ENCODE measurements around the gene RWDD4.
"Not testable (repeated sequence)": the region's sequence is repeated elsewhere in the genome, so short reads cannot be mapped to it uniquely, and the experiment has no call there.

RWDD4 gene

DNA sequence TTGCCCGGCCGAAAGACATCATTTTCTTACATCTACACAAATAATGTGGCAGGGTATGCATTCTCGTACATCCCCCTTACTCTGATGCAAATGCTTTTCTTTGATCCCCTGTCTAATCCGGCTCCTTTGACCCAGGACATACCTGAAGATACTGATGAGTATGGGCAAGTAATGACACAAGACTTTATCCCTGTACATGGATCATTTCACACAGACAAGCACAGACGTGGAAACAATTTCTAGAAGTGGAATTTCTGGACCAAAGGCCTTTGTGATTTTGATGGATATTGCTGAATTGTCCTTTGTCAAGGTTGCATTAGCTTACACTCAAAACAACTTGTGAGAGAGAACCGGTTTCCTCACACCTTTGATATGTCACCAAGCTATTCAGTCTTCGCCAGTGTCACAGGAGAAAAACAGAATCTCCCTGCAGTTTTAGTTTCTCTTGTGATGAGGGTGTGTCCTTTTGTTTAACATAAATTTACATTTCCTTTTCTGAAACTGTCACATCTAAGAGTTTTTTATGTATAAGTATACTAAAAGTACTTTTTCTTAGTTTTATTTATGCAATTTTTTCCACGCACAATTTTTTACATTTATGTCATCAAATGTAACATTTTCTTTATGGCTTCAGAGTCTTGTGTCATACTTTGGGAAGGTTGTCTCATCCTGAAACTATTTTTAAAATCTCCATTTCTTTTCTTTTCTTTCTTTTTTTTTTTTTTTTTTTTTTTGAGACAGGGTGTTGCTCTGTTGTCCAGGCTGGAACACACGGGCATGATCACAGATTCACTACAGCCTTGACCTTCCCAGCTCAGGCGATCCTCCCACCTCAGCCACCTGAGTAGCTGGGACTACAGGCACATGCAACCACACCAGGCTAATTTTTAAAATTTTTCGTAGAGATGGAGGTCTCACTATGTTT is 25.2 kb downstream of the RWDD4 start:
- no peaks in the 10 kb centered on the region for H3K9me3 ChIP-seq (ENCODE audit: control insufficient read depth, low read length)

DNA sequence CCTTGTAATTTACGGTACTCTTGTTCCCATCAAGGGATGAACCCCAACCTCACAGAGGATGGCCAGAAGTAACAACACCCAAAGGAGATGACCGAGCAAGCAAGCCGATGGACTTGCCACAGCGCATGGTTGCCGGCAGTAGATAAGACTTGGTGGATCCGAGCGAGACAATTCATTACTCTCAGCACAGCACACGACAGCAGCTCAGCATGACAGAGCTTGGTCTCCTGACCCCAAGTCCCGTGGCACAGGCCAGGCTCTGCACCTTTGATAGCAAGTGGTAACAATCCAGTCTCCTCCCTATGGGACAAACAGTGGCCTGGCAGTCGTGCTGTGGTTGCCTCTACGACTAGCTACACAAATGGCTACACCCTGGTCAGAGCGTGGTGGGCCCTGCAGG is 26.3 kb downstream of the RWDD4 start:
- H3K4me3 ChIP-seq (ENCODE audit: low read length) = no peak overlapping the region
- no peaks in the 10 kb centered on the region for H3K9me3 ChIP-seq (ENCODE audit: control insufficient read depth, low read length)
- H3K9ac ChIP-seq (ENCODE audit: low read length) = no peak overlapping the region
- no peaks in the 10 kb centered on the region for H3K4me1 ChIP-seq (ENCODE audit: control insufficient read depth, insufficient read depth, low read length)
- no peaks in the 10 kb centered on the region for H3K27me3 ChIP-seq (ENCODE audit: control insufficient read depth, insufficient read depth, low read length)
- no peaks in the 10 kb centered on the region for H3K36me3 ChIP-seq (ENCODE audit: control insufficient read depth, insufficient read depth, low read length)

More for the DNA sequence above, 25.2 kb downstream of the RWDD4 start:
- H3K27me3 ChIP-seq (ENCODE audit: control insufficient read depth, insufficient read depth, low read length) = no peaks in the 10 kb centered on the region
- H3K9ac ChIP-seq (ENCODE audit: low read length) = no peak overlapping the region
- no peaks in the 10 kb centered on the region for H3K4me1 ChIP-seq (ENCODE audit: control insufficient read depth, insufficient read depth, low read length)
- H3K36me3 ChIP-seq (ENCODE audit: control insufficient read depth, insufficient read depth, low read length) = no peaks in the 10 kb centered on the region
- no peak overlapping the region for H3K4me3 ChIP-seq (ENCODE audit: low read length)

GRCh38 chr4:183631577-183632198 is 27.3 kb downstream of the RWDD4 start:
- H3K4me3 ChIP-seq (ENCODE audit: low read length) = no peak overlapping the region
- H3K9ac ChIP-seq (ENCODE audit: low read length) = no peak overlapping the region
- H3K36me3 ChIP-seq (ENCODE audit: control insufficient read depth, insufficient read depth, low read length) = no peaks in the 10 kb centered on the region
- no peaks in the 10 kb centered on the region for H3K4me1 ChIP-seq (ENCODE audit: control insufficient read depth, insufficient read depth, low read length)
- no peaks in the 10 kb centered on the region for H3K27me3 ChIP-seq (ENCODE audit: control insufficient read depth, insufficient read depth, low read length)
- H3K9me3 ChIP-seq (ENCODE audit: control insufficient read depth, low read length) = no peaks in the 10 kb centered on the region

DNA sequence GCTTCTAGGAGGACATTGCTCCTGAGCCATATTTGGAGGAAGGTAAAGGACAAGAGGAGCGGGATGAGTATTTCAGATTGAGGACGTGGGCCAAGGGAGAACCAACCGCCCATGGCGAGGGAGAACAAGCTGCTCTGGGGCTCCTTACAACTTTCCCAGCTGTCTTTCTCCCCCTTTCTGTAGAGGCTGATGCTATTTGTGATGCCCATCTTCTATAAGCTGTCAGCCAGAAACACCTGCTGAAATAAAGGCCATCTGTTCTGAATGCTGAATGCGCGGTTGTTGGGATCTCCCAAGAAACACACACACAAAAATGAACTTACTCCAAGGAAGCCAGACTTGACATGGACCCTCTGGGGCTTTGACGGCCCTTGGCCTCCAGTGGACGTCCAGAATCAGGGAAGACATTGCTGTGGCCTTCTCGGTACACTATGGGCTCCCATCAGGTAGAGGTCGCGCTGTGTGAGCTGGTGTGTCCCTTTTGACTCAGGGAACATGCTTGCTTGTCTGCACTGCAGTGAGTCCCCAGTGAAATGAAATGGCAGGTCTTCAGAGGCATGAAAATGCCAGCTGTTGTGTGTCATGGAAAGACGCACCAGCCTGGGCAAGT is 30.9 kb downstream of the RWDD4 start:
- peaks cover 9% of the 10 kb centered on the region for H3K4me1 ChIP-seq (ENCODE audit: control insufficient read depth, insufficient read depth, low read length)
- H3K36me3 ChIP-seq (ENCODE audit: control insufficient read depth, insufficient read depth, low read length) = no peaks in the 10 kb centered on the region
- H3K27me3 ChIP-seq (ENCODE audit: control insufficient read depth, insufficient read depth, low read length) = no peaks in the 10 kb centered on the region
- no peak overlapping the region for H3K9ac ChIP-seq (ENCODE audit: low read length)
- H3K9me3 ChIP-seq (ENCODE audit: control insufficient read depth, low read length) = no peaks in the 10 kb centered on the region
- H3K4me3 ChIP-seq (ENCODE audit: low read length) = no peak overlapping the region

GRCh38 chr4:183627286-183627685 is 31.7 kb downstream of the RWDD4 start:
- H3K9ac ChIP-seq (ENCODE audit: low read length); H3K4me1 ChIP-seq (ENCODE audit: control insufficient read depth, insufficient read depth, low read length): not testable (repeated sequence)

DNA sequence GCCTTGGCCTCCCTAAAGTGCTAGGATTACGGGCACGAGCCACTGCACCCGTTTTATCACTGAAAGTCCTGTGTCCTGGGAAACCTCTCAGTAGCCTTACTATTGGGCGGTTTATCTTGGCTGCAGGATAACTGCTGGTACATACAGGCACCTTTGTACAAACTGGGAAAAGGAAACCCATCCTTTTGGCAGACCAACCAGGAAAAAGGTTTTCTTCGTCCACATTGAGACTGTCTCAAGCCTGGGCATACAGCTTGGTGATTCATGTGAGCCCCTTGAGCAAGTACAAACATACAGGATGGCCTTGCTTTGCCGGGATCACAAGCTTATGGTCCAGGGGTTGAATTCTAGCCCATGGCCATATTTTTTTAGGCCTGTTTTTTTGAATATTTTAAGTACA is 32.8 kb downstream of the RWDD4 start:
- Histone ChIP-seq H3K36me3 (ENCODE audit: control insufficient read depth, insufficient read depth, low read length) (no peaks in the 10 kb centered on the region), H3K27me3 (ENCODE audit: control insufficient read depth, insufficient read depth, low read length) (no peaks in the 10 kb centered on the region), H3K4me3 (ENCODE audit: low read length) (no peak overlapping the region), H3K9me3 (ENCODE audit: control insufficient read depth, low read length) (no peaks in the 10 kb centered on the region), H3K9ac (ENCODE audit: low read length) (no peak overlapping the region), H3K4me1 (ENCODE audit: control insufficient read depth, insufficient read depth, low read length) (peaks cover 9% of the 10 kb centered on the region)

More at GRCh38 chr4:183627286-183627685, 31.7 kb downstream of the RWDD4 start:
- not testable (repeated sequence) for H3K4me3 ChIP-seq (ENCODE audit: low read length); H3K9me3 ChIP-seq (ENCODE audit: control insufficient read depth, low read length); H3K27me3 ChIP-seq (ENCODE audit: control insufficient read depth, insufficient read depth, low read length); H3K36me3 ChIP-seq (ENCODE audit: control insufficient read depth, insufficient read depth, low read length)

GRCh38 chr4:183624548-183624947 is 34.4 kb downstream of the RWDD4 start:
- H3K4me1 ChIP-seq (ENCODE audit: control insufficient read depth, insufficient read depth, low read length) = peaks cover 11% of the 10 kb centered on the region
- no peaks in the 10 kb centered on the region for H3K9me3 ChIP-seq (ENCODE audit: control insufficient read depth, low read length)
- H3K9ac ChIP-seq (ENCODE audit: low read length) = no peak overlapping the region
- no peak overlapping the region for H3K4me3 ChIP-seq (ENCODE audit: low read length)
- H3K27me3 ChIP-seq (ENCODE audit: control insufficient read depth, insufficient read depth, low read length) = no peaks in the 10 kb centered on the region
- H3K36me3 ChIP-seq (ENCODE audit: control insufficient read depth, insufficient read depth, low read length) = no peaks in the 10 kb centered on the region

DNA sequence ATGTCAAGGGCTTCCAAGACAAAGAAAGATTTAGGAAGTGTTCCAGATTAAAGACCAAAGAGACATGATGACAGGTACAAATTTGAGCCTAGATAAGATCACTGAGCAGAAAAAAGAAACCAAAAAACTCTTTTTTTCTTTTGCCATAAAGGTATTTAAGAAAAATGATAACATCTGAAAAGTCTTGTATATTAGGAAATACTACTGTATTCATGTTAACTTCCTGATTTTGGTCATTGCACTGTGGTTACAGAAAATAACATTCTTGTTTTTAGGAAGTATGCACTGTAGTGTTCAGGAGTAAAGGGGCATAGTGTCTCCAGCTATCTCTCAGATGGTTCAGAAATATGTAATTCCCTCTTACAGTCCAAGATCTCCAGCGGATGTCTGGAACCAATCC is 37.1 kb downstream of the RWDD4 start:
- peaks cover 16% of the 10 kb centered on the region for H3K4me1 ChIP-seq (ENCODE audit: control insufficient read depth, insufficient read depth, low read length)

DNA sequence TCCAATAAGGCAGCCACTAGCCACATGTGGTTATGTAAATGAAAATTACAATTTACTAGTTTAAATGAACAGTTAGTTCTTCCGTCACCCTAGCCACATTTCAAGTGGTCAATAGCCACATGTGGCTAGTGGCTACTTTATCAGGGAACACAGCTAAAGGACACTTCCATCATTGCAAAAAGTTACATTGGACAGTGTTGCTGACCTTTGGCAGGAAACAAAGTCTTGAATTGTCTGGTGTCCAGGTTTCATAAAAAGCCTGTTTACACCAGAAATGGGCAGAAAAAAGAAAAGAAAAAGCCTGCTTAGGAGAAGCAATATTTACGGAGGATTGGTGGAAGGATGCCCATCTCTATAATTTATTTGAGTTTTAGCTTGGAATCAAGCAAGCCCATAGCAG is 38.6 kb downstream of the RWDD4 start:
- no peak overlapping the region for H3K9ac ChIP-seq (ENCODE audit: low read length)
- no peak overlapping the region for H3K4me3 ChIP-seq (ENCODE audit: low read length)
- no peaks in the 10 kb centered on the region for H3K27me3 ChIP-seq (ENCODE audit: control insufficient read depth, insufficient read depth, low read length)
- H3K4me1 ChIP-seq (ENCODE audit: control insufficient read depth, insufficient read depth, low read length) = peaks cover 12% of the 10 kb centered on the region
- H3K36me3 ChIP-seq (ENCODE audit: control insufficient read depth, insufficient read depth, low read length) = no peaks in the 10 kb centered on the region
- no peaks in the 10 kb centered on the region for H3K9me3 ChIP-seq (ENCODE audit: control insufficient read depth, low read length)

More for the DNA sequence above, 37.1 kb downstream of the RWDD4 start:
- H3K9ac ChIP-seq (ENCODE audit: low read length) = no peak overlapping the region
- H3K9me3 ChIP-seq (ENCODE audit: control insufficient read depth, low read length) = no peaks in the 10 kb centered on the region
- H3K27me3 ChIP-seq (ENCODE audit: control insufficient read depth, insufficient read depth, low read length) = no peaks in the 10 kb centered on the region
- no peak overlapping the region for H3K4me3 ChIP-seq (ENCODE audit: low read length)
- no peaks in the 10 kb centered on the region for H3K36me3 ChIP-seq (ENCODE audit: control insufficient read depth, insufficient read depth, low read length)

DNA sequence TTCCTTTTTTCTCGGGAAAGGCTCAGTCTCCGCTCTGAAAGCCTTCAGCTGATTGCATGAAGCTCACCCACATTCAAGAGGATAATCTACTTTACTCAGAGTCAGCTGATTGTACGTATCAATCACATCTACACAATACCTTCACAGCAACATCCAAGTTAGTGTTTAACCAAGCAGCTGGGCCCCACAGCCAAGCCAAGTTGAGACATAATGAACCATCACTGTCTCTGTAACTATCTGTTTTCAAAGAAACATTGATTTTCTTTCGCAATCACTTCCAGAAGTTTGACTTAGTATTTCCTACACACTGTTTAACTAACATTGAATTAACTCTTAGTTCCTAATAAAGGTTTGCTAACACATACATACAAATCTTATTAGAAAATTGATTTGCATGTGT is 40.3 kb downstream of the RWDD4 start:
- H3K9ac ChIP-seq (ENCODE audit: low read length) = no peak overlapping the region
- H3K9me3 ChIP-seq (ENCODE audit: control insufficient read depth, low read length) = no peaks in the 10 kb centered on the region
- H3K36me3 ChIP-seq (ENCODE audit: control insufficient read depth, insufficient read depth, low read length) = no peaks in the 10 kb centered on the region
- H3K27me3 ChIP-seq (ENCODE audit: control insufficient read depth, insufficient read depth, low read length) = no peaks in the 10 kb centered on the region
- no peak overlapping the region for H3K4me3 ChIP-seq (ENCODE audit: low read length)
- peaks cover 7% of the 10 kb centered on the region for H3K4me1 ChIP-seq (ENCODE audit: control insufficient read depth, insufficient read depth, low read length)

DNA sequence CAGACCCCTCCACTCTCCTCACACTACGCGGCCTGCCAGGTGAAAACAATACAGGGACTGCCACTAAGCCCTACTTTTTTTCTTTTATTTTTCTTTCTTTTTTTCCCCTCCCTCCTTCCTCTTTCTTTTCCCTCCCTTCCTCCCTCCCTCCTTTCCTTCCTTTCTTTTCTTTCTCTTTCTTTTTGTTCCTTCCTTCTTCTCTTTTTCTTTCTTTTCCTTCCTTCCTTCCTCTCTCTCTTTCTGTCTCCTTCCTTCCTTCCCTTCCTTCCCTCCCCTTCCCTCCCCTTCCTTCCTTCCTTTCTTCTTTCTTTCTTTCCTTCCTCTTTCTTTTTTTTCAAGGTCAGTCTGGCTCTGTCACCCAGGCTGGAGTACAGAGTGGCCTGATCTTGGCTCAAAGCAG is 41.9 kb downstream of the RWDD4 start:
- H3K9me3 ChIP-seq (ENCODE audit: control insufficient read depth, low read length) = no peaks in the 10 kb centered on the region
- H3K4me3 ChIP-seq (ENCODE audit: low read length) = no peak overlapping the region
- H3K27me3 ChIP-seq (ENCODE audit: control insufficient read depth, insufficient read depth, low read length) = no peaks in the 10 kb centered on the region
- H3K9ac ChIP-seq (ENCODE audit: low read length) = no peak overlapping the region
- H3K4me1 ChIP-seq (ENCODE audit: control insufficient read depth, insufficient read depth, low read length) = peaks cover 7% of the 10 kb centered on the region
- H3K36me3 ChIP-seq (ENCODE audit: control insufficient read depth, insufficient read depth, low read length) = no peaks in the 10 kb centered on the region

All from mucosa of stomach (tissue), 1 donor.